Activated CD4-positive, alpha-beta T cell treated with anti-CD3 and anti-CD28 coated beads for 1 hour (primary cell): ENCODE measurements around the gene PXDN.

Source experiments
- DNase-seq: peaks from one replicate; pipeline ENCODE4 v3.0.0-alpha.2; 2020

The PXDN gene

DNA sequence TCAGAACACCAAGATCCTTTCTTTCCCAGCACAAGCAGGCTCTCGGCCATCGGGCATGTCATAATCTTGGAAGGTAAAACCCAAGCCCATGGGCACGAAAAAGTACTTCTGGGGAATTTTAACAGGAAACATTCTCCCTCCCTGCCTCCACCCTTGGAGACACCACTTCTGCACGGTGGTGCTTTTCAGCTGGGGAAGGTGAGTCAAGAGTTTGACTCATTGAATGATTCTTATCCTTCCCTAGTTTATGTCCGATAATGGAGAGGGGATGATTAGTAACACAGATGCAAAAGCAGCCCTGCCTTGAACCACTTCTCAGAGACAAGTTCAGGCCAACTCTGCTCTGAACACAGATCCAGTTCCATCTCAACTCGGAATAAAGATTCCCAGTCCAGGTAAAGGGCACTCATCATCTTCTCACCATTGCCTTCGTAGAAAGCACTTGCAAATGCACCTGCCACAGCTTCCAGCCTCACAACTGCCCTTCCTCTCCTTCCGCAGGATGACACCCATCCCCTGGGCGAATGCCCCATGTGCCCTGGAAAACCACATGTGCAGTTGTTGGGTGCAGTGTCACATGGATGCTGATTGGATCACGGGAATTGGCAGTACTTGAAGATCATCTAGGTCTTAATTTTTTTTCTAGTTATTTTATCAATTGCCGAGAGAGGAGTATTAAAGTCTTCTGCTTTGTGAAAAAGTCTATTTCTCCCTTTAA lies 136.2 kb downstream of the PXDN start:
- DNase-seq = no peak

DNA sequence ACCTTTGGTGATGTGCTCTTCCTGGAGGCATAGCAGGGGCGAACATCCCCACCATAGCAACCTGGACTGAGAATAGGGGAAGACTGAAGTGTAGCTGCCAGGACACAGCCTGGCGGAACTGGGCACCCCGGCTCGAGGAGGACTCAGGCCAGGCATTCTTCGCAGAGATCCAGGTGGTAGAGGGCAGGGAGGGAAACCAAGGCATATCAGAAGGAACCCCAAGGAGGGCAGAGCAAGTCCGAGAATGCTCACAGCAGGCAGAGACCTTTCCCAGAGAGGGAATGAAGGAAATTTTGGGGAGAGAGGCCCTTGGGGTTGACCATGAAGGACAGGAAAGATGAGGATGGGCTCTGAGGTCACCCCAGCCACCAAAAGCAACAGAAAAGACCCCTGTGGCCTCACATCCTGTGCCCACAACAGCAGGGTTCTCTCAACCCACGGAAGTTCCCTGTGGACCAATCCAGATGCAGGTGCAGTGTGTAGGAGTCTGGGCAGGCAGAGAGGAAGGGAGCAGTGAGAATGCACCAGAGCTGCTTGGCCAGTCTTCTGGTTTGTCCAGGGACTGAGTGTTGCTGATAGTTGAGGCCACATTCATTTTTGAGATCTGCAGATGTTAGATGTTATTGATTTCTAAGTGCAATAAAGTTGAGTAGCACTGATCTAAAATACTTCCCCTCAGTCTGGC lies 136.9 kb downstream of the PXDN start:
- no peak for DNase-seq

DNA sequence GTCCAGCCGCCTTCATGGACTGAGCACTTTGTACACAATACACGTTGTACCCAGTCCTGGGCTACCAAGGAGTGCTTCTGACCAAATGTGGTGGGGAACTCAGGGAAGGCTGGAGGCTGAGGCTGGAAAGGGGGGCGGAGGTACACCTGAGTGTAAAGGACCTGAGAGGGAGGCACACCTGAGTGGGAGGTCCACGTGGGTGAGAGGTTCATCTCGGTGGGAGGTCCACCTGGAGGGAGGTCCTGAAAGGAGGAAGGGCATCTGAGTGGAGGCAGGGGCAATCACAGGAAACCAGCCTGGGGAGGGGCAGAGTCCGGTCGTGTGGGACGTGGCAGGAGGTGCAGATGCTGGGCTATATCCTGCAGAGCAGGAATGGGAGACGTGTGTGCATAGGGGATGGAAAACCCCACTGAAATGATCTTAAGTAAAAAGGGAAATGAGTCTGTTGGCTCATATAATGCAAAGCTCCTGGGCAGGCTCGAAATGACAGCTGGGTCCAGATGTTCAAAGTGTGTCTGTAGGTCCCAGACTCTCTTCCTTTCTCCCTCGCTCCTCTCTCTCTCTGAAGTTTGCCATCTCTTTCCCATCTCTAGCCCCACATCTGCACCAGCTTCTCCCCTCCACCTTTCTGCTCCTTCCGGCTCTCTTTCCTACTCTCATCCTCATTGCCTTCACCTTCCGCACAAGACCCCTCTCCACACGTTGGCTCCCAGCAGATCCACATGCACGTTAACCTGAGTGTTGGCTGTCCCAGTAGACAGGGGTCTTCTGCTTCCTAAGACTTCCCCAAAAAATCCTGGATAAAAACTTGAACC lies 137.7 kb downstream of the PXDN start:
- DNase-seq = no peak

DNA sequence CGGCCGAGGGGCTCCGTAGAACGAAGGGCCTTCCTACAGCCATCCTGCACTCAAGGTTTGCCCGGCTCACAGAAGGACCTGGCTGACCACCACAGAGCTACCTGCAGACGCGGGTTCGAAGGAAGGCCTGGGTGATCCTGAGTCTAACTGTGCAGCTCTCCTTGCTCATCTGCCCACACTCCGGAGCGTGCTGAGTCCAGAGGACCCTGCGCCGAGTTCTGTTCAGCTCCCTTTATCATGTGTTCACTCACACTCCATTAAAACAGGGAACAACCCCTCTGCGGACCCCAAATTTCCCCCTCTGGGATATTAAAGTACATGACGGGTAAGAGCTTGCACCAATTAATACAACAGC lies 138.3 kb downstream of the PXDN start:
- DNase-seq = no peak

DNA sequence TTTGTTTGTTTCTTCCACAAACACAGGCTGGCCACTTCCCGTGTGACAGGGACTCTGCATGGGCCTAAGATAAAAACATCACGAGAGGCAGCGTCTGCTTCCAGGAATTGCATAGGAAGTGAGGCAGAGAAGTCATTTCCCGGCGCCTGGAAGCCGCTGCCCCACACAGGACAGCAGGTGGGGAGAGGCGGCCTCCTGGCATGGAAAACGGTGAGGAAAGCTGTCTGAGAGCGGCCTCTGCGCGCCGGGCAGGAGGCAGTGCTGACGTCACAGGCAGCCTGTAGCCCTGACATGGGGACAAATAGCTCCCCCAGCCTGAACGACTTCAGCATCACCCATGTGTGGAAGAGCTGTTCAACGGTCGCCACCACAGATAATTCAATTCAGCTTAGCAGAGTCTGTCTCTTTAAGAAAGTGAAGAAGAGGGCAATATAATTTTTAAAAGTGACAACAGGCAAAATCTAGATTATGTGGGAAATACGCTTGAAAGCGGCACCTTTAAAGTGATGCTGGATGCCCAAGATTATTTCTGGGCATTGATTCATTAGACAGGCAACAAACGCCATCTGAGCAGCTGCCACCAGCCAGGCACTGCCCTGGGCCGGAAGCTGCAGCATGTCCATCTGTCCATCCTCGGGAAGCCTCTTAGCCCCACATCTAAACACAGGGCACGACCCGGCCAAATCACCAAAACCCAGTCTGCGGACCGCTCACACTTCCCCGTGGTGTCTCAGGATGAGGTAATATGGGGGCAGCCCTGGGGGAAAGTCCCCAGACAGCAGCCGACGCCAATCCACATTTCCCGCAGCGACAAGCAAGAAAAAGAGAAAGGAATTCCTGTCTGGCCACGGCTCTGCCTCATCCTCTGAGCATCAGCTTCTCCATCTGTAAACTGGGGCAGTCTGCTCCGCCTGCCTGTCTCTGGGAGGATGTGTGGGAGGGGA lies 138.9 kb downstream of the PXDN start:
- DNase-seq = no peak

DNA sequence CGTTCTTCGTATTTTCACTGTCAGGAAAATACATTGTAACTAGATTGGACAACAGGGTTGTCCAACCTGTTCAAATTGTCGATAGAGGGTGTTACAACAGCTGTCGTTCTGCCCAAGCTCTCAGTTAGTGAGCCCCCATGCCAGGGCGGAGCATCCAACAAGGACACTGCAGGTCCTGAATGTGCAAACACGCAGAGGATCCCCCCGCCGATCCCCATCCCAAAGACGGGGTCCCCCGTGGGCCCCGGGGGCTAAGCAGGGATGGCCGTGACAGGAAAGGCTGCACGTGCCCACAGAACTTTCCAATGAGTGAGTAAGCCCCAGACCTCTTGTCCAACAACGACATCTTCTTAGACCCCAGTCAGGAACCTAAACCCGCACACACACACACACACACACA lies 140.8 kb downstream of the PXDN start:
- no peak for DNase-seq

DNA sequence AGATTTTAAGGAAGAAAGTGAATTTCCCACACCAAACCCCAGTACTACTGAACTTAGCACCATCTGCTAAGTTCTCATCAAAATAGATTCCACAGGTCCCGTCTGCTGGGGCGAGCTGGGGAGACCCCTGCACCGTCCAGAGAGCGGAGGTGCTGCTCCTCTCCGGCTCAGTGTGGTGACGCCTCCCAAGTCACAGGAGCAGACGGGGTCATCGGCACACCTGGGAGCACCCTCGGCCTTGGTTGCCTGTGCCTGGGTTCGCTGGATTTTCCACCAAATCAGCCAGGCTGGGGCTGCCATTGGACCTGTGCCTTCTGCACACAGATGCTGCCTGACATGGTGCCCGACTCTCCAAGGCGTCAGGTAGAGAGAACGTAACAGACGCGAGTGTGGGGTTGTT lies 141.3 kb downstream of the PXDN start:
- no peak for DNase-seq

DNA sequence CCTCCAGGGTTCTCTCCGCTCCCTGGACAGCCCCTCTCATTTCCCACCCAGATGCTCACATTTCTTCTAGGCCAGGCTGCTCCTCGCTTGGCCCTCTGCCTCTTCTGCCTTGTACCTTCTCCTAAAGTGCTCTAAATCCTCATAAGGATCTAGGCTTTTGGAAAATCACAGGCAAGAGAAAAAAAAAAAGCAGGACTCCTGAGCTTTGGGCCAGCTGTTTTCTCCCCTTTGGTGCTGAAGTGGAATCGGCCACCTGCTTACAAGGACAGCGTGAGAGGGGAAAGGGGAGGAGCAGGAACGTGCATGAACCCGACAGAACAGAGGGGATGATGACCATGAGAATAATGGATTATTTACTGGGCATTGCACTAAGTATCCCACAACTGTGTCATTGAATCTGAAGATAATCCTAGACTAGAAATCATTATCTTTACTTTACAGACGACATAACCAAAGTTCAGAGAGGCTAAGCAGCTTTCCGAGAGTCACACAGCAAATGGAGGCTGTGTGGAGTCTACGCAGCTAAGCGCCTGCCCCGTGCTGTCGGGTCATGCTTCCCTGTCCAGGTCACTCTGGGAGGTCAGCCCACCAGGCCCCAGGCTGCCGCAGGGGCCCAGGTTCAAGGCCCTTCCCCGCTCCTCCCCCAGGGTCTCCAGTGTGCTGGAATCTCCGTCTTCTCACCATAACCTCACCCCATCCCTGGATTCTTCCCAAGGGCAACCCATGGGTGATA lies 141.9 kb downstream of the PXDN start:
- DNase-seq = no peak

DNA sequence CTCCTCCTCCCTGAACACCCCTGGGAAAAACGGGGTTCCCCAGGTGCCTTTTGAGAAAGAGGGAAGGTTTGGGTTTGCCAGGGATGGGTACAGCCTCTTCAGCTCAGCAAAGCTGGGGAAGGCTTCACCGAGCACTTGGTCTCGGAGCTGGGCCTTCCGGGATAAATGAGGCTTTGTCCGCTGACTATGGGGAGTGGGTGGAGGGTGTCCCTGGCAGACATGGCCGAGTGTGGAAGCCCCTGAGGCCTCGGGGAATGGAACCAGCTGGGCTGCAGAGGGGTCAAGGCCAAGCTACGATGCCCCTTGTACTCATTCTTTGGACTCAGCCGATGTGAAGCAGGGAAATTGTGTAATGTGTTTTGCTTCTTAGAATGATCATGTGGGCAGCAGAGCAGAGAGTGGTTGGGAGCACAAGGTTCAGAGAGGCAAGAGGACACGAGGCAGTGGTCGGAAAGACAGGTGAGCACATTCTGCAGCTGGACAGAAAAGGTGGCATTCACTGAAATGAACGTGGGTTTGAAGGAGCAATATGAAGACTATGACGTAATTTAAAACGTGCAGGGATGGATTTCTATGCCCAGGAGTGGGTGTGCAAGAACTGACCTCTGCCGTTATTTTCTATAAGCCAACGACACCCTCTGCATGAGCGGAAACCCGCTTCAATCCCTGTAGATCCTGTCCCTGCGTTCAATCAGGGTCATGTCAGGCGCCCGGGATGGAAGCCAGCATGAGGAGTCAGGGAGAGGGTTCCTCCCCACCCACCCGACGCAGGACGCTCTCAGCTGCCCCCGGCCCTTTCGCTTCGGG lies 142.6 kb downstream of the PXDN start:
- no peak for DNase-seq

DNA sequence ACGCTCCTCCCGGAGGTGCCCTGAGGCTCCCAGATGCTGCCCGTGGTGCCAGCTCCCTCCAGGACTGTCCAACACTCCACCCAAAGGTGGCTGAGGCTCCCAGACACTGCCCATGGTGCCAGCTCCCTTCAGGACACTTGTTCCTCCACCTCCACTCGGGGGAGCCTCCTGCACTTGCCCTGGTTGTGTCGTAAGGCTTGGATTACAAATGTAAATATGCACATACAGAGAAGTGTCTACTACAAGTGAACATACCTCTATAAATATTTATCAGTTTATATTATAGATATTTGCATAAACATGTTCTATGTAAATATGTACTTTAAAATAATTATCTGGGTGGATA lies 143.3 kb downstream of the PXDN start:
- DNase-seq = no peak

DNA sequence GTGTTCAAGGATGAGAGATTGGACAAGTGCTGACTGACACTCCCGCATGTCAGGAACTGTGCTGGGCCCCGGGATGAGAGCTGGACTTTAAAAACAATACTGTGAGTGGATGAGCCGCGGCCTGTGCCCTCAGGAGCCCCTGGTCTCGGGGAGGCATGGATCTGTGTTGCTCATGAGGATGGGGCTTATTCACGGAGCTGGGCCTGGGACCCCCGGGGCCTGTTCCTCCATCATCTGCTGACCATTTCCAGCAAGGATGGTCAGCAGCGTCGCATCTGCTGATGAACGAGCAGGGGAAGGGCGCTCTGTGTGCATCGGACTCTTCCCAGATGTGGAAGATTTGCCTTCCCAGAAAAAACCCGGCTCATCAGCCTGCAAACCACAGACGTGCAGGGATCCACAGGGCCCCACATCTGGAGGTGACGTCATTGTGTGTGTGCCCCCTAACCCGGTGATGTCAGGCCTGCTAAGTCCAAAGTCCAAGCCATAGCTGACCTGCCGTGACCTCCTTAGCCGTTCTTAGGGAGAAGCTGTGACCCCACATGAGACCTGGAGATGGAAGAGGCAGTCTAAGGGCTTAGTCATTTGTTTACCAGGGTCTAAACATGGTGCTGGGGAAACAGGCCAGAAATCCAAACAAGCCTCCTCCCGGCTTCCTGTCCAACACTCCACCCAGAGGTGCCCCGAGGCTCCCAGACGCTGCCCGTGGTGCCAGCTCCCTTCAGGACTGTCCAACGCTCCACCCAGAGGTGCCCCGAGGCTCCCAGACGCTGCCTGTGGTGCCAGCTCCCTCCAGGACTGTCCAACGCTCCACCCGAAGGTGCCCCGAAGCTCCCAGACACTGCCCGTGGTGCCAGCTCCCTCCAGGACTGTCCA lies 143.9 kb downstream of the PXDN start:
- no peak for DNase-seq

DNA sequence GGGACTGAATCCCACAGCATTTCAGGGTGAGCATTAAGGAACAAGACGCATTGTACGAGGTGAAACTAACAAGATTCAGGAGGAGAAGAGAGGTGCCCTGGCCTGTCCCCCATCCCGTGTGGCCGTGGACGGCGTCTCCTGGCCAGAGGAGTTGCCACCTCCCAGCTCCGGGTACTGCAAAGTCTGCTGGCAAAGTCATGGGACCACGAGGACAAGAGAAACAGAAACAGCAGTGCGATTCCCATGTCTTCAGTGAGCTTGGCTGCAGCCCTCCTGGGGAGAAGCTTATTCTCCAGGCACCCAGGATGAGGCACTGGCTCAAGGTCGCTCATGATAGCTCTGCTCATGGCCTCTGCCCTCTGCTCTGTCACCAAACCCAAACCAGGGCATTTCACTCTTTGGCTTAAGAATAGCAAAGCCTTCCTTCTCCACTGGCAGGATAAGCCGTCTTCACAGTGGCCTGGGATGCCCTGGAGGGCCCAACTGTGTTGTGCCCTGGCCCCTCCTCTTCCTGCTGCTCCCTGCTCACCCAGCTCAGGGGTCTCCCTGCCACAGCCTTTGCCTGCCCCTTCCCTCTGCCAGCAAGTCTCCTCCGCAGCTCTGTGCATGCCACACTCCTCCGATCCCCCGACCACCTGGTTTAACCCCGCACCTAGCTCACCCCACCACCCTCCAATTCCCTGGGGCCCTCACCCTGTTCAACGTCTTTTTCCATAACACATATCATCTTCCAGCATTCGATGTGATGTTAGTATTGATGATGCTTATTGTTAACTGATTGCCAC lies 144.8 kb downstream of the PXDN start:
- DNase-seq = no peak

DNA sequence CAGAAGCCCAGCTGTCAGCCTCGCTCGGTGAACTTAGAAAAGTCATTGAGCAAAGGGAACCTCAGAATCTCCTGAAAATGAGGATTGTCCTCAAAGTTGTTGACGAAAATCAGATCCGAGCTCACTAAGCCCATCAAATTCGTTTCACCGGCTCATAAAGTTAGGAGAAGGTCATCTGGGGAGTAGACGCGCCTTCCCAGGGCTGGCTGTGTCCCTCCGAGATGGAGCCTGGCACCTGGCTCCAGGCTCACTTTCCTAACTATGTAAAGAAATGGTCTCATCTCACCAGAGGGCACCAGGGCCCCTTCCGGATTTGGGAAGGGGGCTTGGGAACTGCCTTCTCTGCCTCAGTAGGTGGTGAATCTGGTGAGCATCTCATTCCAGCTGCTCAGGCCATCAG lies 145.5 kb downstream of the PXDN start:
- no peak for DNase-seq

DNA sequence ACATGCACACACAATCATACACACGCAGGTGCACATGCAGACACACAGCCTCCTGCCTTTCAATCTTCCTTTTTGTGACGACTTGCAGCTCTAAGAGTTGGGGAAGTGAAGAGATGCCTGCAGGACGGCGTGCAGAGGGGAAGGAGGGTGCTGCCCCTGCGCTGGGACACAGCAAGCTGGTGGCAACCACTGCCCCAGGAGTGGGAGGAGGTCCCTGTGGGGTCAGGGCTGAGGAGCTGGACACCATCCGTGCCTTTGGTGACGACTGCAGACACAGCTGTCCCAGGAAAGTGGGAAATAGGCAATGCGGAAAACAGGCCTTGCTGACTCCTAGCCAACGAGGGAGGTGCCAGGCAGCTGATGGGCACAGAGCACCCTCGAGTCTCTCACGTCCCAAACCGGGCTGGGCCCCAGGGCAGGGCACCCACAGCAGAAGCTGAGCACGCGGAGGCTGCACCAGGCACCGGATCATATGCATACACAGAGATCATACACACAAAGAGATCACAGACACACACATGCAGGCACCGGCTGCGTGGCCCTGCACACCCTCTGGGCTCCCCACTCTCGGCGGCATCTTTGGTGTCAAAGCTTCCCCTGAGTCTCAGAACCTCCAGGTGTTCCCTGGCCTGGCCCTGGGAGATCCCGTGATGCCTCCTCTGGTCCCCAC lies 146.1 kb downstream of the PXDN start:
- DNase-seq = no peak

DNA sequence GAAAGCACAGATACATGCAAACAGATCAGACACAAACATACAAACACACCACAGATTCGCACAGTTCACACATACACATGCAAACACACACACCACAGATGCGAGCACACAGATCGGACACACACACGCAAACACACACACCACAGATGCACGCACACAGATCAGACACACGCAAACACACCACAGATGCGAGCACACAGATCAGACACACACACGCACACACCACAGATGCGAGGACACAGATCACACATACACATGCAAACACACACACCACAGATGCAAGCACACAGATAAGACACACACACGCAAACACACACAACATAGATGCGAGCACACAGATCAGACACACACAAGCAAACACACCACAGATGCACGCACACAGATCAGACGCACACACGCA lies 149.0 kb downstream of the PXDN start:
- DNase-seq = no peak

DNA sequence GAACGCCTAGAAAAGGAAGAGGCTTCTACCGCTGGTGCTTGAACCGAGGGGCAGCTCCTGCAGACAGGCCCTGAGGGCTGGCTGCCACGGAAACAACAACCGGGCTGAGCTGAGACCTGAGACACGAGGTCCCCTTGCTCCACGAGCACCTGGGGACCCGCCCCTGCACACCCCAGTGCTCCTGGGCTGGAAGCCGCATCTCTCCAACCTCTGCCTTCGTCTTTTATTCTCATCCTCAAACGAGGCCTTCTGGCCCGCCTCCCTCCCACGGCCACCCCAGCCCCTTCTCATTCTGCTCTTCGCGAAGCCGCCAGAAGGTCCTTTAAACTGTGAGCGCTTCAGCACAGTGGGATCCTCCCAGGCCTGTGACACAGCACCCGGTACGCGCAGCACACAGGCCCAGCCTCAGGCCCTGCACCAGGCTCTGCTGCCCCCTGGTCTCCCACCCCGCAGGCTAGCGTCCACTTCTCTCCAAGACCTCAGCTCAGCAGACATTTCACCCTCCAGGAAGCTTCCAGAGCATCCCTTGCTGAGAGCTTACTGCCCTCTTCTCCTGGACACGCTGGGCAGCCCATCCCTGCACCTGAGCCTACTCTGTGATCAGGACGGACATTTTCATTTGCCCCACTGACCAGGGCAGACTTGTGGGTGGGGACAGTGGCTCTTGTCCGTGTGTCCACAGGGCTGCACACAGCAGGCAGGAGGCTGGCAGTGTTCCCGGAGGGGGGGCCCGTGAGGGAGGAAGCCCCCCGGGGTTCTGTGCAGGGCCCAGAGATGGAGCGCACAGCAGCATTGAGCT lies 149.7 kb downstream of the PXDN start:
- DNase-seq = no peak

DNA sequence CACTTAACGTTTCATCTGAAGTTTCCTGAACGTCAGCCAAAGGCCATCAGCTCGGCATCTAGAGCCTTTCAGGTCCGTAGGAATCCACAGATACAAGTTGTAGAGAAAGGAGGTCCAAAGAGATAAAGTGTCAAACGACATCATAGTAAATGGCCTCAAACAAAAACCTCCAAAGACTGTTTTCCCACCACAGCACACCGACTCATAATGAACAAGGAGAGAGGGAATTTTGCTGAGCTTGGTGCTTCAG lies 150.3 kb downstream of the PXDN start:
- DNase-seq = no peak

DNA sequence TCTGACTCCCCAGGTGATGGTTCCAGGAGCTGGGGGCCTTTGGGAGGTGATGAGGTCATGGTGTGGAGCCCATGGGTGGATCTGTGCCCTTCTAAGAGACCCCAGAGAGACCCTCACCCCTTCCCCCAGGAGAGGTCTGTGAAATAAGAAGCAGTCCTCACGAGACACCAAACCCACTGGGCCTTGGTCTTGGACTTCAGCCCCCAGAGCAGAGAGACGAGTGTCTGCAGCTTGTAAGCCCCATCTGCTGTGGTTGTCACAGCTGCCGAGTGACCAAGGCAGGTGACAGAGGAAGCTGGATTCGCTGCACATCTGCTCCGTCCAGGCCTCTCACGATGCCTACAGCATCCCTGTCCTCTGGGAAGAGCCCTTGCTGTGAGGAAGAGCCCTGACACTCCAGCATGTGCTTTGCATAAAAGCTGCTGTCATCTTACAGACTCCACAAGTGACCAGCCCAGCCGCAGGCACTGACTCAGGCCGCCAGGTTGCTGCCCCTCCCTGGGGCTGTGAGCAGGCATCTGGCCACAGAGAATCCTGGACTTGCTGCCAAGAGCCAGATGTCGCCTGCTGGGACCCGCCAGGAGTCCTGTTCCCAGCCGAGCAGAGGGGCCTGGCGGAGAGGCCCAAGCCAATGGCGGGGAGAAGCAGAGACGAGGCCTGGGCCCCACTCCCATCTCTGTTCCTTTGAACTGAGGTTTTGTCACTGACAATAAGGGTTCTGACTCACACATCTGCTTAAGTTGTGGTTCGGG lies 150.8 kb downstream of the PXDN start:
- DNase-seq = no peak
